Measurements from ENCODE around the gene ANO4.

The ANO4 gene

GRCh38 chr12:100995771-100996170 lies 201.2 kb downstream of the ANO4 start:
- H3K27me3 ChIP-seq (ENCODE audit: control insufficient read depth in 1 of 2, insufficient read depth in 2 of 2, low read length in 2 of 2) = no peaks in the 10 kb centered on the region
- H3K4me3 ChIP-seq (ENCODE audit: low read depth in 1 of 2, low read length in 2 of 2) = no peak overlapping the region
- no peaks in the 10 kb centered on the region for H3K4me1 ChIP-seq (ENCODE audit: insufficient read depth, low read length)
- H3K27ac ChIP-seq (ENCODE audit: low read depth, low read length) = no peak overlapping the region
- H3K36me3 ChIP-seq (ENCODE audit: insufficient read depth, low read length) = no peaks in the 10 kb centered on the region
- H3K9ac ChIP-seq (ENCODE audit: low read length) = no peak overlapping the region
- no peaks in the 10 kb centered on the region for H3K9me3 ChIP-seq (ENCODE audit: low read length)

- no peak overlapping the region for H3K27ac ChIP-seq (ENCODE audit: low read depth, low read length)
- no peaks in the 10 kb centered on the region for H3K36me3 ChIP-seq (ENCODE audit: insufficient read depth, low read length)
- no peaks in the 10 kb centered on the region for H3K4me1 ChIP-seq (ENCODE audit: insufficient read depth, low read length)
- H3K4me3 ChIP-seq (ENCODE audit: low read depth in 1 of 2, low read length in 2 of 2) = no peak overlapping the region
- H3K27me3 ChIP-seq (ENCODE audit: control insufficient read depth in 1 of 2, insufficient read depth in 2 of 2, low read length in 2 of 2) = no peaks in the 10 kb centered on the region
- H3K9ac ChIP-seq (ENCODE audit: low read length) = no peak overlapping the region
- H3K9me3 ChIP-seq (ENCODE audit: low read length) = no peaks in the 10 kb centered on the region
Measured at GRCh38 chr12:101001669-101002068, 207.1 kb downstream of the ANO4 start.

- Histone ChIP-seq H3K27ac (ENCODE audit: low read depth, low read length) (no peak overlapping the region), H3K4me1 (ENCODE audit: insufficient read depth, low read length) (no peaks in the 10 kb centered on the region), H3K4me3 (ENCODE audit: low read depth in 1 of 2, low read length in 2 of 2) (no peak overlapping the region), H3K9ac (ENCODE audit: low read length) (no peak overlapping the region), H3K9me3 (ENCODE audit: low read length) (no peaks in the 10 kb centered on the region), H3K27me3 (ENCODE audit: control insufficient read depth in 1 of 2, insufficient read depth in 2 of 2, low read length in 2 of 2) (no peaks in the 10 kb centered on the region), H3K36me3 (ENCODE audit: insufficient read depth, low read length) (no peaks in the 10 kb centered on the region)
Measured at GRCh38 chr12:101002696-101003419, 208.3 kb downstream of the ANO4 start.

GRCh38 chr12:101004898-101005297 lies 210.3 kb downstream of the ANO4 start:
- Histone ChIP-seq H3K27ac (ENCODE audit: low read depth, low read length) (no peak overlapping the region), H3K9ac (ENCODE audit: low read length) (no peak overlapping the region), H3K27me3 (ENCODE audit: control insufficient read depth in 1 of 2, insufficient read depth in 2 of 2, low read length in 2 of 2) (no peaks in the 10 kb centered on the region), H3K4me1 (ENCODE audit: insufficient read depth, low read length) (no peaks in the 10 kb centered on the region), H3K36me3 (ENCODE audit: insufficient read depth, low read length) (no peaks in the 10 kb centered on the region), H3K4me3 (ENCODE audit: low read depth in 1 of 2, low read length in 2 of 2) (no peak overlapping the region), H3K9me3 (ENCODE audit: low read length) (peaks cover 5% of the 10 kb centered on the region)

GRCh38 chr12:101009274-101009673 lies 214.7 kb downstream of the ANO4 start:
- Histone ChIP-seq H3K4me1 (ENCODE audit: insufficient read depth, low read length) (no peaks in the 10 kb centered on the region), H3K9ac (ENCODE audit: low read length) (no peak overlapping the region), H3K9me3 (ENCODE audit: low read length) (peaks cover 5% of the 10 kb centered on the region), H3K27ac (ENCODE audit: low read depth, low read length) (no peak overlapping the region), H3K27me3 (ENCODE audit: control insufficient read depth in 1 of 2, insufficient read depth in 2 of 2, low read length in 2 of 2) (no peaks in the 10 kb centered on the region), H3K4me3 (ENCODE audit: low read depth in 1 of 2, low read length in 2 of 2) (no peak overlapping the region), H3K36me3 (ENCODE audit: insufficient read depth, low read length) (no peaks in the 10 kb centered on the region)

GRCh38 chr12:101010896-101011295 lies 216.3 kb downstream of the ANO4 start:
- Histone ChIP-seq H3K27me3 (ENCODE audit: control insufficient read depth in 1 of 2, insufficient read depth in 2 of 2, low read length in 2 of 2) (no peaks in the 10 kb centered on the region), H3K27ac (ENCODE audit: low read depth, low read length) (no peak overlapping the region), H3K9ac (ENCODE audit: low read length) (no peak overlapping the region), H3K4me1 (ENCODE audit: insufficient read depth, low read length) (no peaks in the 10 kb centered on the region), H3K4me3 (ENCODE audit: low read depth in 1 of 2, low read length in 2 of 2) (no peak overlapping the region), H3K36me3 (ENCODE audit: insufficient read depth, low read length) (no peaks in the 10 kb centered on the region), H3K9me3 (ENCODE audit: low read length) (peaks cover 5% of the 10 kb centered on the region)

GRCh38 chr12:101013993-101014392 lies 219.4 kb downstream of the ANO4 start:
- Histone ChIP-seq H3K4me1 (ENCODE audit: insufficient read depth, low read length) (no peaks in the 10 kb centered on the region), H3K9me3 (ENCODE audit: low read length) (peaks cover 2% of the 10 kb centered on the region), H3K9ac (ENCODE audit: low read length) (no peak overlapping the region), H3K27ac (ENCODE audit: low read depth, low read length) (no peak overlapping the region), H3K27me3 (ENCODE audit: control insufficient read depth in 1 of 2, insufficient read depth in 2 of 2, low read length in 2 of 2) (no peaks in the 10 kb centered on the region), H3K36me3 (ENCODE audit: insufficient read depth, low read length) (no peaks in the 10 kb centered on the region), H3K4me3 (ENCODE audit: low read depth in 1 of 2, low read length in 2 of 2) (no peak overlapping the region)

GRCh38 chr12:101015044-101015443 lies 220.5 kb downstream of the ANO4 start:
- no peaks in the 10 kb centered on the region for H3K36me3 ChIP-seq (ENCODE audit: insufficient read depth, low read length)
- H3K27ac ChIP-seq (ENCODE audit: low read depth, low read length) = no peak overlapping the region
- no peaks in the 10 kb centered on the region for H3K4me1 ChIP-seq (ENCODE audit: insufficient read depth, low read length)
- H3K27me3 ChIP-seq (ENCODE audit: control insufficient read depth in 1 of 2, insufficient read depth in 2 of 2, low read length in 2 of 2) = no peaks in the 10 kb centered on the region
- H3K9ac ChIP-seq (ENCODE audit: low read length) = no peak overlapping the region
- no peaks in the 10 kb centered on the region for H3K9me3 ChIP-seq (ENCODE audit: low read length)
- no peak overlapping the region for H3K4me3 ChIP-seq (ENCODE audit: low read depth in 1 of 2, low read length in 2 of 2)

- Histone ChIP-seq H3K9ac (ENCODE audit: low read length) (no peak overlapping the region), H3K27ac (ENCODE audit: low read depth, low read length) (no peak overlapping the region), H3K36me3 (ENCODE audit: insufficient read depth, low read length) (no peaks in the 10 kb centered on the region), H3K4me1 (ENCODE audit: insufficient read depth, low read length) (no peaks in the 10 kb centered on the region), H3K9me3 (ENCODE audit: low read length) (no peaks in the 10 kb centered on the region), H3K27me3 (ENCODE audit: control insufficient read depth in 1 of 2, insufficient read depth in 2 of 2, low read length in 2 of 2) (no peaks in the 10 kb centered on the region), H3K4me3 (ENCODE audit: low read depth in 1 of 2, low read length in 2 of 2) (no peak overlapping the region)
Measured at GRCh38 chr12:101018540-101018939, 224.0 kb downstream of the ANO4 start.

GRCh38 chr12:101019201-101019600 lies 224.6 kb downstream of the ANO4 start:
- Histone ChIP-seq H3K9ac (ENCODE audit: low read length) (no peak overlapping the region), H3K9me3 (ENCODE audit: low read length) (no peaks in the 10 kb centered on the region), H3K4me3 (ENCODE audit: low read depth in 1 of 2, low read length in 2 of 2) (no peak overlapping the region), H3K36me3 (ENCODE audit: insufficient read depth, low read length) (no peaks in the 10 kb centered on the region), H3K27me3 (ENCODE audit: control insufficient read depth in 1 of 2, insufficient read depth in 2 of 2, low read length in 2 of 2) (no peaks in the 10 kb centered on the region), H3K27ac (ENCODE audit: low read depth, low read length) (no peak overlapping the region), H3K4me1 (ENCODE audit: insufficient read depth, low read length) (no peaks in the 10 kb centered on the region)

- Histone ChIP-seq H3K9ac (ENCODE audit: low read length) (no peak overlapping the region), H3K27ac (ENCODE audit: low read depth, low read length) (no peak overlapping the region), H3K4me1 (ENCODE audit: insufficient read depth, low read length) (no peaks in the 10 kb centered on the region), H3K27me3 (ENCODE audit: control insufficient read depth in 1 of 2, insufficient read depth in 2 of 2, low read length in 2 of 2) (no peaks in the 10 kb centered on the region), H3K36me3 (ENCODE audit: insufficient read depth, low read length) (no peaks in the 10 kb centered on the region), H3K9me3 (ENCODE audit: low read length) (no peaks in the 10 kb centered on the region), H3K4me3 (ENCODE audit: low read depth in 1 of 2, low read length in 2 of 2) (no peak overlapping the region)
Measured at GRCh38 chr12:101019667-101020066, 225.1 kb downstream of the ANO4 start.

- Histone ChIP-seq H3K9ac (ENCODE audit: low read length) (no peak overlapping the region), H3K9me3 (ENCODE audit: low read length) (no peaks in the 10 kb centered on the region), H3K4me3 (ENCODE audit: low read depth in 1 of 2, low read length in 2 of 2) (no peak overlapping the region), H3K27ac (ENCODE audit: low read depth, low read length) (no peak overlapping the region), H3K27me3 (ENCODE audit: control insufficient read depth in 1 of 2, insufficient read depth in 2 of 2, low read length in 2 of 2) (no peaks in the 10 kb centered on the region), H3K4me1 (ENCODE audit: insufficient read depth, low read length) (no peaks in the 10 kb centered on the region), H3K36me3 (ENCODE audit: insufficient read depth, low read length) (no peaks in the 10 kb centered on the region)
Measured at GRCh38 chr12:101021442-101021841, 226.9 kb downstream of the ANO4 start.

Data from muscle layer of colon (tissue), 2 donors.